HG03520 (cell line): ENCODE data around the gene PAK1IP1.
A peak's percentile ranks its signal among the peaks of the same experiment; 100 is the strongest.
"Not testable (repeated sequence)": the region's sequence is repeated elsewhere in the genome, so short reads cannot be mapped to it uniquely, and the experiment has no call there.

Experiments used
- ATAC-seq: cut with Tn5 transposase; IDR thresholded peaks from one replicate; pipeline ENCODE4 v1.9.1; 2021; ENCODE audit warnings: mild to moderate bottlenecking, moderate library complexity; ENCODE audit not compliant: unreplicated experiment

PAK1IP1 gene

DNA sequence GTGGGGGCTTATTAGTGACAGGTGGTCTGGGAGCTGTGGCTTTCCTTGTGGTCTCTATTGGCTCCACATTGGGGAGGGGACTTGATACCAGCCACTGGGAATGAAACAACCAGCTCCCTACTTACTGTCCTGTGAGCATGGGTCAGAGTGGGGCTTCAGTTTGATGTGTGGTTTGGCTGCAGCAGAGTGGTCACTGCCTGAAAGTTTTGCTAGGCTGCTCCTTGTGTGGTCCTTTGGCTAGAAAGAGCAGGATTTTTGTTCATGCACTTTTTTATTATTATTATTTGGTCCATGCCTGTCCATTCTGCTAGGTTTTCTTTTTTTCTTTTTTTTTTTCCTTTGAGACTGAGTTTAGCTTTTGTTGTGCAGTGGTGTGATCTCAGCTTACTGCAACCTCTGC, 45.3 kb downstream of the PAK1IP1 start:
- ATAC-seq, result no peak

DNA sequence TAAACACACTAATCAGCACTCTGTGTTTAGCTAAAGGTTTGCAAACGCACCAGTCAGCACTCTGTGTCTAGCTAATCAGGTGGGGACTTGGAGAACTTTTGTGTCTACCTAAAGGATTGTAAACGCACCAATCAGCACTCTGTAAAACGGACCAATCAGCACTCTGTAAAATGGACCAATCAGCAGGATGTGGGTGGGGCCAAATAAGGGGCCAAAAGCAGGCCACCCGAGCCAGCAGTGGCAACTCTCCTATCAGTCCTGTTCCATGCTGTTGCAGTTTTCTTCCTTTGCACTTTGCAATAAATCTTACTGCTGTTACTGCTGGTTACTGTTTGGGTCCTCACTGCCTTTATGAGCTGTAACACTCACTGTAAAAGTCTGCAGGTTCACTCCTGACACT, 46.9 kb downstream of the PAK1IP1 start:
- not testable (repeated sequence) for ATAC-seq

DNA sequence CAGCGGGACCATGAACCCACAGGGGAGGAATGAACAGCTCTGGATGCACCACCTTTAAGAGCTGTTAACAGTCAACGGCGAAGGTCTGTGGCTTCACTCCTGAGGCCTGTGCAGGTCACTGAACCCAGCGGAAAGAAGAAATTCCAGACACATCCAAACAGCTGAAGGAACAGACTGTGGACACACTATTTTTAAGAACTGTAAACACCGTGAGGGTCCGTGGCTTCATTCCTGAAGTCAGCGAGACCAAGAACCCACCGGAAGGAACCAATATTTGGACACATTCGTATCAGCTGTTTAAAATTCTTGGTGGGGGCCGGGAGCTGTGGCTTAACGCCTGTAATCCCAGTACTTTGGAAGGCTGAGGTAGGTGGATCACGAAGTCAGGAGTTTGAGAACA, 47.5 kb downstream of the PAK1IP1 start:
- ATAC-seq, result no peak

DNA sequence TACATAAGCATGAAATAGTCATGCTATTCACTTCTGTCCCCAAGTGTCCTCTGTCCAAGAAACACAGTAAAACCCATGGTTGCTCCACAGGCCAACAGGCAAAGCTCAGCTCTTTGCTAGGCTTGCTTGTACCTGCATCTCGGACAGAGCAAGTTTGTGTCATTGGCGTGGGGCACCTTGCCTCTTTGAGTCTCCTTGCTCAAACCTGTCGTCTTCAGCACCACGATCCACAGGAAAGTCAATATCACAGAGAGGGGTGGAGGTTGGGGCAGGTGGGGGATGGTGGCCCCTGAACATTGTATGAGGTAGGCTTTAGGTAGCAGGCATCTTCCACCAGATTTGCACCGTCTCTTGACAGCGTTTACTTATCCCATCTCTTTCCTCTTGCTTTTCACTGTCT, 48.7 kb downstream of the PAK1IP1 start:
- ATAC-seq, result no peak

DNA sequence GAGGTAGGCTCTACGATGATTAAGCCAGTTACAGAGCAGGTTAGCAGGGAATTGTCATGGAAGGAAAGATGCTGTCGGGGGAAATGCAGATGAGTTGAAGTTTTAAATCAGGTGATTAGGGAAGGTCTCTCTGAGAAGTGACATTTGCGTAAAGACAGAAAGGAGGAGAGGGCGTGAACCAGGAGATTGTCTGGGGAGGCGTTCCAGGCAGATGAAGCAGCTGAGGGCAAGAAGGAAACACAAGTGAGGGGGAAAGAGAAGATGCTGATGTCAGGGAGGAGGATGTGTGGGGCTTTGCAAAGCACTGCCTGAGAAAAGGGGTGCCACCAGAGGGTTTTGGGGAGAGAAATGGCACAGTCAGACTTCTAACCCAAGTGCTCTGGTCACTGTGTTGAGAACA, 50.3 kb downstream of the PAK1IP1 start:
- ATAC-seq, result no peak

DNA sequence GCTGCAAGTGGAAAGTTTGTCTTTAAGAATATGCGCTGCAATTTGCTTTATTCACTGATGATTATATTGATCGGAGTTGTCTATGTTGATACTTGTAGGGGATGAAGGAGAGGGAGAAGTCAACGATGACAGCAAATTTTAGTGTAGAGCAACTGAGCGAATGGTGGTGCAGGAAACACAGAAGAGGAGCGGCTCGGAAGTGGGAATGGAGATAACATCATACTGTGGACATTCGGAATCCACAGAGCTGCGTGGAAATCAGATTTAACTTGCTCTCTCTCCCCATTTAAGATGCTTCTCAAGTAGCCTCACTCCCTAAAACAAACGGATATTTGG, 52.1 kb downstream of the PAK1IP1 start:
- no peak for ATAC-seq

DNA sequence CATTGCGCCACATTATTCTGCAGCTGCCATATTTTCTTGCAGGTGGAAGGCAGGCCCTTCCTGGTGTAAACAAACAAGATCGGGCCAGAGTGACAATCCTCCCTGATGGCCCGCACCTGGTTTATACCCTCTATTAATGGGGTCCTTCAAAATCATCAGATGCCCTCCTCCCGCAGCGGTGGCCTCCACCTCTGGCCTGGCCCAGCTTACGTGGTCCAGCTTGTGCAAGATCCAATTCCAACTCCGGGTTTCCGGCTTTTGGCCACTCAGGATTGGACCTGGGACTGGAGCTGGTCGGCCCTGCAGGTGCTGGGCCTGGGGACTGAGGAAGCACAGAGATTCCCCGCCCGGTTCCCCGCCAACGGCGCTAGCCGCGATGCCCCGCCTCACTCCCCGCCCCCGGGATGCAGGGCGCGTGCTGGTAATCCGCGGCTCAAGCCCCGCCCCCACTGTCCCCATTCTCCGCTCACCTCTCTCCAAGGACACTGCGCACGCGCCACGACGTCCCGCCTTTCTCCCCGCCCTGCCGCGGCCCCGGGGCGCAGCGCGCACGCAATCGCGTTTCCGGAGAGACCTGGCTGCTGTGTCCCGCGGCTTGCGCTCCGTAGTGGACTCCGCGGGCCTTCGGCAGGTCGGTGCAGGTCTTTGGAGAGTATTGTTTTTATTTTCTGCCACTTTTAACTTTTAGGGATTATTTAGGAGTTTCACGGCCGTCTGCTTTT, 52.6 kb downstream of the PAK1IP1 start, which contains the start of gene TMEM14B:
TMEM14B (plus strand) TSS at position 555 of the 722 bp plus-strand sequence. CDS start 1,441 bp downstream, outside the sequence.
- peak; percentile 97 for ATAC-seq

DNA sequence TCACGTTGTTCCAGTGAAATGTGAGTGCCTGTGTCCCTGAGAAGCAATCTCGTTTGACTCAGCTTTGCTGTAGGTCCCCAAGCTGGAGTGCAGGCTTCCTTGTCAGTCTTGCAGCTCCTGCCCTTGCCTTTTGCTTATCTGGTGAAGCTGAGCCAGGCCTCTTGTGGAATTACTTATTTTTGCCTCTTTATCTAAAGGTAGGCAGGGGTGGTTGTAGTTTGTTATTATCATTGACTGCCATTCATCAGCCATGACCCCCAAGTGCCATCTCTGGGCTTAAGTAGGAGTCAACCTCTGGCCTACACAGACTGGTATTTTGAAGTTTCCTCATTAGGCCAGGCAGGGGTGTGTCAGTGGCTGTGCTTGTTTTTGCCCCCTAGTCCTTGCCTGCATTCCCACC, 55.0 kb downstream of the PAK1IP1 start:
- no peak for ATAC-seq

- ATAC-seq, result not testable (repeated sequence)
Observed at GRCh38 chr6:10750568-10750967, 55.8 kb downstream of the PAK1IP1 start.

- ATAC-seq, result not testable (repeated sequence)
Observed at GRCh38 chr6:10751757-10752156, 57.0 kb downstream of the PAK1IP1 start.

- ATAC-seq, result no peak
Observed at GRCh38 chr6:10756085-10756484, 61.3 kb downstream of the PAK1IP1 start.
